ENCODE data around the gene AFF1.

- TF ChIP-seq POLR2A (IDR thresholded peaks at IDR 0.05; ENCODE audit: low read depth, low read length) (no peak), USF2 (IDR thresholded peaks at IDR 0.05; ENCODE audit: low read depth, low read length) (no peak), RFX5 (IDR thresholded peaks at IDR 0.05; ENCODE audit: low read depth, low read length) (no peak), MAFK (IDR thresholded peaks at IDR 0.05; ENCODE audit: low read depth, low read length) (no peak), RAD21 (IDR thresholded peaks at IDR 0.05; ENCODE audit: low read length) (no peak), ELK1 (IDR thresholded peaks at IDR 0.05; ENCODE audit: borderline replicate concordance, low read depth, low read length) (no peak), MXI1 (IDR thresholded peaks at IDR 0.05; ENCODE audit: borderline replicate concordance, low read depth, low read length) (no peak), CEBPB (IDR thresholded peaks at IDR 0.05; ENCODE audit: low read depth, low read length) (no peak), SMC3 (IDR thresholded peaks at IDR 0.05; ENCODE audit: low read depth, low read length) (no peak), CHD1 (IDR thresholded peaks at IDR 0.05; ENCODE audit: low read depth, low read length) (no peak), FOS (IDR thresholded peaks at IDR 0.05; ENCODE audit: low read depth, low read length) (no peak), RCOR1 (IDR thresholded peaks at IDR 0.05; ENCODE audit: insufficient replicate concordance, low read length) (no peak), BHLHE40 (IDR thresholded peaks at IDR 0.05; ENCODE audit: low read depth, low read length) (no peak)
- TF ChIP-seq, protein P1, sequence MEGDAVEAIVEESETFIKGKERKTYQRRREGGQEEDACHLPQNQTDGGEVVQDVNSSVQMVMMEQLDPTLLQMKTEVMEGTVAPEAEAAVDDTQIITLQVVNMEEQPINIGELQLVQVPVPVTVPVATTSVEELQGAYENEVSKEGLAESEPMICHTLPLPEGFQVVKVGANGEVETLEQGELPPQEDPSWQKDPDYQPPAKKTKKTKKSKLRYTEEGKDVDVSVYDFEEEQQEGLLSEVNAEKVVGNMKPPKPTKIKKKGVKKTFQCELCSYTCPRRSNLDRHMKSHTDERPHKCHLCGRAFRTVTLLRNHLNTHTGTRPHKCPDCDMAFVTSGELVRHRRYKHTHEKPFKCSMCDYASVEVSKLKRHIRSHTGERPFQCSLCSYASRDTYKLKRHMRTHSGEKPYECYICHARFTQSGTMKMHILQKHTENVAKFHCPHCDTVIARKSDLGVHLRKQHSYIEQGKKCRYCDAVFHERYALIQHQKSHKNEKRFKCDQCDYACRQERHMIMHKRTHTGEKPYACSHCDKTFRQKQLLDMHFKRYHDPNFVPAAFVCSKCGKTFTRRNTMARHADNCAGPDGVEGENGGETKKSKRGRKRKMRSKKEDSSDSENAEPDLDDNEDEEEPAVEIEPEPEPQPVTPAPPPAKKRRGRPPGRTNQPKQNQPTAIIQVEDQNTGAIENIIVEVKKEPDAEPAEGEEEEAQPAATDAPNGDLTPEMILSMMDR (conservative IDR thresholded peaks at IDR 0.05; ENCODE audit: low read depth, low read length): no peak
Measured at GRCh38 chr4:87005369-87005689, 70.5 kb downstream of the AFF1 start.

All from IMR-90 (cell line).